ENCODE measurements around the gene IL25.
A peak's percentile ranks its signal among the peaks of the same experiment; 100 is the strongest.

The IL25 gene

DNA sequence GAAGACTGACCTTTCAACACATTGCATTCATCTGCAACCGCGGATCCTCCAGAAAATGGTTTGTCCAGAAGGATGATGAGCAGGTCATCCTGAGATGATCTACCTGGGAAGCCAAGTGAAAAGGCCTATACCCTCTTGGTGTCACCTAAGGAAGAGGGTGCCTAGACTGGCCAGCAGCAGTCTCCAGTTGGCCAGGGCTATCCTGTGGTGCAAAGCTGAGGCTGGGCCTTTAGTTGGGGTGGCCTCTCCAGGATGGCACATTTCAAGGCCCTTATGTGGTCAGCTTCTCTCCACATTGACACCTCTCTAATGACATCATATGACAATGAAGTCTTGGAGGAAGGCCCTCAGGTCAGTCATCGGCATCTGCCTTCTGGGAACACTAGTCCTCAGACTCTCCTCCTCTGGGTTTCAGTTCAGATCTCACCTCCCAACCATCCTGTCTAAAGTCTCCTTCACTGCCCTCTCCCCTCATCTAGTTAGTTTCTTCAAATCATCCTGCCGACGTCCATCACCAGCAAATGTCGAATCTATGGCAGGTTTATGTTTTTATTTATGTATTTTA, 16.7 kb upstream of the IL25 start:
- H3K27ac ChIP-seq = no peak overlapping the region
- TF ChIP-seq, protein P1, sequence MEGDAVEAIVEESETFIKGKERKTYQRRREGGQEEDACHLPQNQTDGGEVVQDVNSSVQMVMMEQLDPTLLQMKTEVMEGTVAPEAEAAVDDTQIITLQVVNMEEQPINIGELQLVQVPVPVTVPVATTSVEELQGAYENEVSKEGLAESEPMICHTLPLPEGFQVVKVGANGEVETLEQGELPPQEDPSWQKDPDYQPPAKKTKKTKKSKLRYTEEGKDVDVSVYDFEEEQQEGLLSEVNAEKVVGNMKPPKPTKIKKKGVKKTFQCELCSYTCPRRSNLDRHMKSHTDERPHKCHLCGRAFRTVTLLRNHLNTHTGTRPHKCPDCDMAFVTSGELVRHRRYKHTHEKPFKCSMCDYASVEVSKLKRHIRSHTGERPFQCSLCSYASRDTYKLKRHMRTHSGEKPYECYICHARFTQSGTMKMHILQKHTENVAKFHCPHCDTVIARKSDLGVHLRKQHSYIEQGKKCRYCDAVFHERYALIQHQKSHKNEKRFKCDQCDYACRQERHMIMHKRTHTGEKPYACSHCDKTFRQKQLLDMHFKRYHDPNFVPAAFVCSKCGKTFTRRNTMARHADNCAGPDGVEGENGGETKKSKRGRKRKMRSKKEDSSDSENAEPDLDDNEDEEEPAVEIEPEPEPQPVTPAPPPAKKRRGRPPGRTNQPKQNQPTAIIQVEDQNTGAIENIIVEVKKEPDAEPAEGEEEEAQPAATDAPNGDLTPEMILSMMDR (IDR thresholded peaks at IDR 0.05) = no peak

DNA sequence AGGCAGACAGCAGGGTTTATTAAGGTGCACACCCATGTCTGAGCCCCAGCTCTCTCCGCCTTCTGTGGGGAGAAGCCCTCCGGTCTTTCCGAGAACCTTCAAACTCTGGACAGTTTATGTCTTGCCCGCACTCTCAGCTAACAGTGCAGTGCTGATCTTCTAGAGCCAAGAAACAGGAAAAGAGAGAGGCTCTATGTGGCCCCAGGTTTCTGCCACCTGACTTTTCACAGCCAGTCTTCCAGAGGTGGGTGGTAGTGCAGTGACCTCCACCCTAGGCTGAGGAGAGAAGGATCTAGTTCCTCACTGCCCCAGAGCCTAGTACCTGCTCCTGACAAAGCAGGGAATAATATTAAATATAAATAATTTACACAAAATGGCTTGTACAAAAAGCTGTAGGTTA, 15.9 kb upstream of the IL25 start:
- Histone ChIP-seq H3K4me3 (no peak overlapping the region), H3K27ac (no peak overlapping the region)
- TF ChIP-seq, protein P1 (IDR thresholded peaks at IDR 0.05) = no peak
- no peak for DNase-seq (ENCODE audit: low spot score)

More for the DNA sequence above, 16.7 kb upstream of the IL25 start:
- no peak overlapping the region for H3K4me3 ChIP-seq
- peak; percentile 11 for DNase-seq (ENCODE audit: low spot score)

DNA sequence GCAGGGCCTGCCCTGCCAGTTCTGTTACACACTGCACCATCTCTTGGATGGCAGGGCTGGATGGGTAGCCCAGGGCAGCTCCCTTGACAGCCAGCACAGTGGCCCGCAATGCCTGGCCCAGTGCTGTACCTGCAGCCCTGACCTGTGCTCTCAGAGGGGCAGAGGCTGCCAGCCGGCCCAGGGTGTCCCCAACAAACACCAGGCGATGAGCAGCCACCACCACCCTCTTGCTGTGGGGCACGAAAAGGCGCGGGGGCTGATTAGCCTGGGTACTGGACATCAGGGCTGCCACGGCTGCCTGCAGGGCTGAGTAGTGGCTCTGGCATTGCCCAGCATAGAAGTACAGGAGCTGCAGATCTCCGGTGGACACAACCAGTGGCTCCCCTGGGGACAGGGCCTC, 15.3 kb upstream of the IL25 start:
- TF ChIP-seq, protein P1 (IDR thresholded peaks at IDR 0.05) = no peak
- Histone ChIP-seq H3K4me3 (no peak overlapping the region), H3K27ac (no peak overlapping the region)
- peak; percentile 63 for DNase-seq (ENCODE audit: low spot score)

DNA sequence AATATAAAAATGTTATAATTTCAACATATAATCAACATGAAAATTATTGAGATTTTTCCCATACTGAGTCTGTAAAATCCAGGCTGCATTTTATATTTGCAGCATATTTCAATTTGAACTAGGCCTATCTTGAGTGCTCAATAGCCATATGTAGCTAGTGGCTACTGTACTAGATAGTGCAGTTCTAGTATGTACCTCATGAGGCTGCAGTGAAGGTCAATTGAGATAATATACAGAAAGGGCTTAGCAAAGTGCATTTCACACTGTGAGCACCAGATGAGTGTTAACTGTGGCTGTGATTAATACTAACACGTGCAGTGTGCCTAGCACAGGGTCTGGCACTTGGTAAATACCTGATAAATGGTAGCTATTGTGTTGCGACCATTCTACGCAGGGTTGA, 14.6 kb upstream of the IL25 start:
- TF ChIP-seq, protein P1 (IDR thresholded peaks at IDR 0.05) = no peak
- no peak overlapping the region for H3K4me3 ChIP-seq
- no peak overlapping the region for H3K27ac ChIP-seq
- peak; percentile 19 for DNase-seq (ENCODE audit: low spot score)

DNA sequence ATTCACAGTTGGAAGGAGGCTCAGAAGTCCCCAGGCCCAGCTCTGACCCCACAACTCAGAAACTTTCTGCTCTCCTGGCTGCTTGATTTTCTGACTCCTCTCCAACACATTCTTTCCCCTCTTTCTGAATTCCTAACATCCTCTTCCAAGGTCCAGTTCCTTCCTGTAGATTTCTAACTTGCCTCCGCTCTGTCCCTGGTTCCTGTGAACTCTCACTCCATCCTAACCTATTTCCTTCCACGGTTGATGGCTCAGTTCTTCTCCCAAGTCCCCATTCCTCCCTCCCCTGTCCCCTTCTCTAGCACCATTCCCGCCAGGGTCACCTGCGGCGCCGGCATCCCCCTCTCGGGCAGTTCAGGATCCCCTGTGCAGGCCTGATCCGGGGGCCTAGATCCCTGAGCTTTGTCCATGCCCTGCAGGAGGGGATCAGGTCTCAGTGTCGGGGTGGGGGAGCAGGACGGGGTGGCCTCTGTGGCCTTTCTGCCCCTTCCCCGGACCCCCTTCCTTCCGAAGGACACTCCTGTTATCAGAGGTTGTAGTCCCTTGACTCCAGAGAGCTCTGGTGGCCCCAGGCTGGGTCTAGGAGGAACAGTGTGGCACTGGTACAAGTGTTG, 13.9 kb upstream of the IL25 start:
- peak; percentile 66 for DNase-seq (ENCODE audit: low spot score)
- TF ChIP-seq, protein P1 (IDR thresholded peaks at IDR 0.05) = no peak
- H3K4me3 ChIP-seq = no peak overlapping the region
- peak overlapping the region in 1 of 2 donors; percentile 73 for H3K27ac ChIP-seq

DNA sequence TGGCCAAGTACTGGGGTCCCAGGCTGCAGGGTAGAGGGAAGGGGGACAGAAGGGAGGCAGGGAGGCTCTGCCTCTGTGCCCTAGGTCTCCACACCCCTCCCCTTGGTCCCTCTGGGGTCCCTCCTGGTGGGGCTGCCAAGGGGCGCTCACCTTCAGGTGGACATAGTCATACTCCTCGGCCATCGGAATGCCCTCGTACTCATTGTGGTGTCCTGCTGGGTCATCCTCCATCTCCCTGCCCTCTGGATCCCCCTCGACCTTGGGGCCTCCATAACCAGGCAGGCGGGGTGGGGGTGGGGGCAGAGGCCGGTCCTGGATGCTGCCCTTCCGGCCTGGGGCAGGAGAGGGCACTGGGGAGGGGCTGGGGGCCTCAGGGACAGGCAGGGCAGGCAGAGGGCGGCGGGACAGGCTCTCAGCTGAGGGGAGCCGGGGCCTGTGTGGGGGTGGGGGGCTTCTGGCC, 13.4 kb upstream of the IL25 start:
- Histone ChIP-seq H3K27ac (peak overlapping the region in 1 of 2 donors; percentile 73), H3K4me3 (no peak overlapping the region)
- DNase-seq (ENCODE audit: low spot score) = peak; percentile 66
- TF ChIP-seq, protein P1 (IDR thresholded peaks at IDR 0.05) = no peak
